RPMI8226 (cell line): Measurements from ENCODE around the gene BET1.
"Not testable (repeated sequence)": the region's sequence is repeated elsewhere in the genome, so short reads cannot be mapped to it uniquely, and the experiment has no call there.

Source experiments
- DNase-seq: peaks from one replicate; pipeline ENCODE4 v3.0.0-alpha.2; 2015

Gene BET1, protein sequence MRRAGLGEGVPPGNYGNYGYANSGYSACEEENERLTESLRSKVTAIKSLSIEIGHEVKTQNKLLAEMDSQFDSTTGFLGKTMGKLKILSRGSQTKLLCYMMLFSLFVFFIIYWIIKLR

DNA sequence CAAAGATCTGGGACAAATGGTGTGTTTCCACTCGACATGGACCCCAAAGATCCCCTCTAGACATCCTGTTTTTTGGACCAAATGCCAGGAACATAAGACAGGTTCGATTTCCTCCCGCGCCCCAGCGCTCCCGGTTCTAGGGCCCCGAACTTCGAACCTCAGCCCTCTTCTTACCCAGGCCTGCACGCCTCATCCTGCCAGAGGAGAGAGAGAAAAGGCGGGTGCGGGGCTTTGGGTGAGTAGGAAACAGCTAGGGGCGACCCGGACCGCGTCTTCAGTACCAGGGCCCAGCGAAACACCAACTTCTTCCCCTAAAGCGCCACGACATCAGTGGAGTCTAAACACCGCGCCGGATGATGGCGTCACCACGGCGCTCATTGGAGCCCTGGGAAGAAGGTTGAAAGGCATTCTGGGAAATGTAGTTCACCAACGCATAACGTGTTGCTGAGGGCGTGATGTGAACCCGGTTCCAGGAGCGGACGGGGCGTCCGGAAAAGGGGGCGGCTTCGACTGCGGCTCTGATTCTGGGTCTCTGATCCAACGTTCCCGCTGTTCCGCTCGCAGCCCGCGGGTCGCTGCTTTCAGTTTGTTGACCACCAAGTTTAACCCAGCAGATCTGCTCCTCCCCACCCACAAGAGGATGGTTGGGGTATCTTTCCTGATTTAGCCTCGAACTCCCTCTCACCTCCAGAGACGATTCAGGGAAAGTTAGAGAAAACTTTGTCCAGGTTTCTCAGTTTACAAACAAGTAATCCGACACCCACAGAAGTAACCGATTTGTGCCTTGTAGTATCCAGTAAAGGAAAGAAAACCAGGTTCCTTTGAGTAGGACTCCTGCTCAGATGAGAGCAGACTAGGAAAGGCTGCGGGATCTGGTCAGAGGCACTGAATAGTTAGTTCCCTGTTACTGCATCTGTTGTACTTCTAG, at the start of gene BET1:
Gene BET1, minus strand, starts transcription at position 332 of the 928 bp plus-strand sequence. Its CDS starts 139 bp downstream, at position 193.
- peak; percentile 98 for DNase-seq

DNA sequence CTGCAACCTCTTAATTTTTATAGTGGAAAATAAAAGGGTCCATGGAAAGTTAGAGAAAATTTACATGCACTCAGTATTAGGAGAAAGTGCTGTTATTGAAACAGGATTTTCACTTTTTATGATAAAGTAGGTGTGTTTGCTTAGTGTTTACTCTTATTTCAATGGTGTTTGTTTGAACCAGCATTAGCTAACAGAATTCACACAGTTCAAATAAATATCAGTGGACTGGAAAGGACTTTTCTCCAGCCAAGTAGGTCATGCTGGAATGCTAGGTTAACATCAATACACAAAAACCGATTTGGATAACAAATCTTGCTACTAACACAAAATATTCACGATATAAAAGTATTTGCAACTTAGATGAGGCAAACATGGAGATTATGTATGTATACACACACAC, 49.4 kb upstream of the BET1 start:
- no peak for DNase-seq

DNA sequence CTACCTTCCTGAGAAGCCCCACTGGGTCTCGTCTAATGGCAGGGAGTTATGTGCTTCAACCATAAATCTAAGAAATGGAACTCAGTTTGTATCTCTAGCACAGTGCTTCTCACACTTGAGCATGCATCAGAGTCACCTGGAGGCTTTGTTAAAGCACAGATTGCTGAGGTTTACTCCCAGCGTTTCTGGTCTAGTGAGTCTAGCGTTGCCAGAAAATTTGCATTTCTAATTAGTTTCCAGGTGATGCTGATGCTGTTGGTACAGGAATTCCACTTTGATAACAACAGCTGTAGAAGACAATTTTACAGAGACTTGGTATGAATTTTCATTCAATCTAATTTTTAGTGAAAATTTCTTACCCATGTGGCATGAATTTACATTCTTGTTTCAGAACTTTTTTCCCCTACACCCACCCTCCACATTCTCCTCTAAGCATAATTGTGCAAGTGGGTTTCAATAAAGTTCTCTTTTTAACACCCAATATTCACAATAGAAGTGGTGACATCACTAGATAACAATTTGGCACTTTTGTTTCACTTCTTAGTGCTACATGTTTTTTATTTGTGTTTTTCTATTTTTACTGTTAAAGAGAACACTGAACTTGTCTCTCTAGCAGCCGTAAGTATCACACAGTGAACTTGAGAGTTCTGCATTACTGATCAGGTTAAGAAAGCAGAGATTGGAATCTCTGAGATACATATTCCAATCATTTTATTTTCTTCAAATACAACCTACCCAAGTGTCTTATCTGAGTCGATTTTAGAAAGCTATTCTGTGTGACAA, 48.4 kb upstream of the BET1 start:
- no peak for DNase-seq

DNA sequence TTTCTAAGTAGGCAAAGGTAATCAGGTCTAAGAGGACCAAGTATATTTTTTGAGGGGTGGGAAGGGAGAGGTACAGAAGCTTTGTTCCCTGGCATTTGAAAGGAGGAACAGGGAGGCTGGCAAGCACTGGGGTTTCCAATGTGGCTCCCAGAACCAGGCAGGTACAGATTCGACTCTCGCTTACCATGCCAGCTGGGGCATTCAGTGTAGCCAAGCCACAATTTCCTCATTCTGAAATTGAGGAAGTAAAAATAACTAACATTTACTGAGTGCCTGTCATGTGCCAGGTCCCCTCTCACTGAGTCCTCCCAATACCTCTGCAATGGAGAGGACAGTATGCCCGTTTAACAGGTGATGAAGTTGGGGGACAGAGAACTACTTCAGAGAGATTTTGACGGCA, 45.9 kb upstream of the BET1 start:
- peak; percentile 75 for DNase-seq

DNA sequence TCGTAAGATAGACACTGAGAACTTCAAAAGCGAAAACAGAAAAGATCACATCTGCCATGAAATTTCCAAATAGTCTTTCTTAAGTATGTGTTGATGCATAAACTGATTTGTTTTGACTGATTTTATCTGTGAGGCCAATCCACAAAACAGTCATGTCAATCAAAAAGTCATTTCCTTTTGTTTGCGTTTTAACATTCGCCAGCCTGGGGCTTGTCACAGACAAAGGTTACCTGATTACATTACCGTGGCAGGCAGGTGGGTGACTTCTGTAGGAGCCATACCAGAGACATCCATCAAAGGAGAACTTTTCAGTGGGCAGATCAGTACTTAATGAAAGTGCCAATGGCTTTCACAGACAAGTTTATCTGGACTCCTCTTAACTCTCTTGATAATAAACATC, 45.5 kb upstream of the BET1 start:
- DNase-seq: peak; percentile 10

DNA sequence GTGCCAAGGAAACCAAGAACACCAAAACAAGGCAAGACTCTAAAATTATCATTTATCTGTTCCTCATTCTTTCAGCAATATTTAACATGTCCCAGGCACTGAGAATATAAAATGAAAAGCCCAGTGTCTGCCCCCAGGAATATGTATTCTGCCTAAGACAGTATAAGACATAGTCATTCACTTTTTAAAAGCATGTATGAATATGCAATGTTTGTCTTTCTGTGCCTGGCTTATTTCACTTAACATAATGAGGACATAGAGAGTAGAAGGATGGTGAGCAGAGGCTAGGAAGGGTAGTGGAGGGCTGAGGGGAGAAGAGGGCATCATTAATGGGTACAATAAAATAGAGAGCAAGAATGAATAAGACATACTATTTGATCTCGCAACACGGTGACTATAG, 44.6 kb upstream of the BET1 start:
- no peak for DNase-seq

DNA sequence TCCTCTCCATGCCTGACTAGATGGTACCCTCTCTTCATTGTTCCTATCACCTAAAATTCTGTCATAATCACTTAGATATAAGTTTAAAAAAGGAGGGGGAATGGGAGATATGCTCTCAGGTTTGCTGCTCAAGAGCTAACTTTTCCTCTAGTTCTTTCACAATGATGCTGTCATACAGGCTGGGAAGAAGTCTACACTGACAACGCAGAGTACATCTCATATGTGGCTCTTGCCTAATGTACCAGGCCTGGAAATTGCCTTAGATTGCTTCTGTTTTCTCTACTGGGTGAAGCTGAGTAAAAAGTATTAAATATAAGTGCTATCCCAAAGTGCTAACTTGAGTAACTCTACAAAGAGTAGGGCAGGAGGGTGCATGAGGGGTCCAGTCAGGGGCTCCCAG, 43.8 kb upstream of the BET1 start:
- no peak for DNase-seq

DNA sequence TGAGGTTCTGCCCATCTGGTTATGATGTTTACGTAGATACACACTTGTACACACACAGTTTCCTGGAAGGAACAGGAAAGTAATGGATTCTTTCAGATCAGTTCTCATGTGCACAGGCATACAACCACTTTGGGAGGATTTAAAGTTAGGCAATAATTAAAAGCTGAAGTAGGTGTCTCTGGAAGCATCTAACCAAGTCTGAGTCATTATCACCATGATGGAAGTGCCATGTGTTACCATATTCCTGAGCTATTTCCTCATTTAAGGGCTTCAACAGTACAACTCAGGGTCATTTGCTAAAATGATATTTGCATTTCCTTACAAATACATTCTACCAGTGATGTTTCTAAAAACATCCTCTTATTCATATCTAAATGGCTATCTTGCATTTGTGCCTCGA, 41.4 kb upstream of the BET1 start:
- DNase-seq: no peak

DNA sequence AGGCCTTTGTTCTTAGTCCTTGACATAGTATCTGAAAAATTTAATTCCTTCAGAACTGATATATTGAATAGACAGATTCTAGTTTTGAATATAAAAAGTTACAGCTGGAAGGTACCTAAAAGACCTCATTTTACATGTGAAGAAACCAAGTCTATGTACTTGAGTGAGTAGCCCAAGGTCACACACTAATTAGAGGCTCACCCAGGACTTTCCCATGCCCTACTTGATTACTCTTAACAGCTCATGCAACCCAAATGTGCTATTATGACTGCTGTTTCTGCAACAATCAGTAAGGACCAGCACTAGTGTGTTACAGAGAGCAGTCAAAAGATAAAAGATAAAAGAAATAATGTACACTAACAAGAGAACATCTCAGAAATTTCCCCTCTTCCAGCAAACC, 40.7 kb upstream of the BET1 start:
- DNase-seq: no peak

DNA sequence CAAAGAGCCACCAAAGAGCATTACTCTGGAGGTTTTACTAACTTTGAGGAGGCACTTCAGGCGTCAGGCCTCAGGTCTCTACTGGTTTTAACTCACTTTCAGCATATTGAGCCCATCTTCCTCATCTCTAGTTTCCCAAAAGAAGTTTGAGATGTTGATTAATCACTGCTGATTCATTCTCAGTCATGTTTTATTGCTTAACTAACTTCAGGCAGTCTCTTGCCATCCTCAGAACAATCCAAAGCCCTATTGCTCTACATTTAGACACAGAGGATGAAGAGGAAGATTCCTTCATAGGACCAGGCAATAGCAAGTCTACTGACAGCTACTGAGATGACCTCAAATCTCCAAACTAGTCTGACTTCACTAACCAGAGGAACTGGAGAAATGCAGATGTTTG, 39.1 kb upstream of the BET1 start:
- DNase-seq: no peak

DNA sequence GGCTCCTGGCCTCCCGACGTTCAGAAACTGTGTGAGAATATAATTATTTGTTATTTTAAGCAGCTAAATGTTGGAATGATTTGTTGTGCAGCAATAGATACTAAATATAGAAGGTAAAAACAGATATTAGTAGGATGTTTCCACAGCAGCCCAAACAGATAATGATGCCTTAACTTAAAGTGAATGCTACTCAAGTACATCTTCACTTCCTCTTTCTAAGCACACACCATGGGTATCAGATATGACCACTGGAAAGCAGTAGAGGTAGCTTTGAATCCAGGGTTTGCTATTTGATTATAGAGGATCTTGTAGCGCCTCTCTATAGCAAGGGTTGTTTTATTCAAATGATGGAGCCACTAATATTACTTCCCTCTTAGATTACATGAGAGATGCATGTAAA, 38.2 kb upstream of the BET1 start:
- peak; percentile 13 for DNase-seq

DNA sequence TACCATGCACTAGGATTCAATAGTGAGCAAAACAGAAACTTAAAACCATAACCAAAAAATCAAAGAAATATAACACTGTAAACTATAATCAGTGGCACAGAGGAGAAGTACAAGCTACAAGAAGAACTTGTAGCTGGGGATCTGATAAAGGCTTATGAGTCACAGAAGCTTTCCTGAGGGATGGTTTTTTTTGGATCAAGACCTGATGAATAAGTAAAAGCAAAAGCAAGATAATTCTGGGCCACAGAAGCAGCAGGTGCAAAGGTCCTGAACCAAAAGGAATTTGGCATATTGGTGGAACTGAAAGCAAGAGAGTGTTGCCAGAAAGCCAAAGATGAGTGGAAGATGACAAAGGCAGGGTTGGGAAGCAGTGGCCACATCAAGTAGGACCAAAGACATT, 37.4 kb upstream of the BET1 start:
- DNase-seq: no peak

DNA sequence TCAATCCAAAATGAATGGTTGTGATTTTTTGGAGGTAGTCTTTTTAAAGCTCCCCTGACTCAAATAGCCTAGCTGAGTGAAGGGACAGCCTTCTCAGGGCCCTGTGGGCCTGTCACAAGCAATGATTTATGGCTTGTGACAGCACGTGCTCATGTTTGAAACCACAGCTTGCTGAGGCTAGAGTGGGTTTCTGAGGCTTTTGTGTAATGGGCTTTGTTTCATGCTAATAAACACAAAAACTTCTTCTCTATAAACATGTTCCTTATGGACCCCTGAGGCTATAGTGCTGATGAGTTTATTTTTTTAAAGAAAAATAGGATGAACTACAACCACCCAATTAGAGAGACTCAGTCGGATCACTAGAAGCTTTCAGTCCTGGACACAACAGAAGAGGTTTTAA, 36.1 kb upstream of the BET1 start:
- no peak for DNase-seq

DNA sequence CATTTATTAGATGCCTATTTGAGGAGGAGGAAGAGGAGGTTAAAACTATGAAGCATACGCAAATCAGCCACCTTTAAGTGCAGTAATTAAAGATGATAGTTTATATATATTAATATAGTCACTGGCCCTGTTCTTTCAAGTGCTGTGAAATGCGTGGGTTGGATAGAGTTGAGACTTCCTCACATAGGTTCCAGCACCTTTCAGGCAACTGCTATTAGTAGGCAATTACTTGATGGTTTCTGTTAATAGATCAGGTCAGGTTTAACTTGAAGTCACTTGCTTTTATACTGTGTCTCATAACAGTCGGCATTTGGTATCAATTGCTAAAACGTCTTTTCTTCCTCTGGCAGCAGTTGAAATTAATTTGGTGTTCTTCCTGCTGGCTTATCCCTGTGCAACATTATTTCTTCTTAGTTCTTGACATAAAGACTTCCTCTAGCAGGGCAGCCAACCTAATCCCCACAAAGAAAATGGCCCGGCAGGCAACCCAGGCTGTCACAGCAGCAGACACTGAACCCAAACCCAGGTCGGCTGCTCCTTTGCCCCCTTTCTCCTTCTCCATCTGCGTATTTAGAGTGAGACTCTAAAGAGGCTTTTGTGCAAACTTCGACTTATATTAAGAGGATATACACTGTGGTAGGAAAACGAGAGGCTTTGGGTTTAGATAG, 35.3 kb upstream of the BET1 start:
- no peak for DNase-seq

DNA sequence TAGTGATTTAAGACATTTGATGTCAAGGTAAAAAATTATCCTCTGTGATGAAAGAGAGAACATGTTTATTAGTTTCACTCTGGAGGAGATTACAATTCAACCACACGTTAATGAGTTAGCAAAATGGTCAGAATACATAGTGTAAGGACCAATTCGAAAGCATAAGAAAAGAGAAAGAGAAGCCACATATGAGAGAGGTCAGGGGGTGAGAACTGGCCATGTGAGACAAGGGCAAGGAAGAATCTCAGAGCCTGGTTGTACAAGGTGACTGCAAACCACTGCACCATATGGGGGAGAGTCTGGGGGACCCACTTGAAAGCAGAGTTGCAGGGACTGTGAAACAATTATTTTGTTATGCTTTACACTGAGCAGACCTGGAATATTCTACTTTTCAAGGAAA, 27.7 kb upstream of the BET1 start:
- DNase-seq: no peak

DNA sequence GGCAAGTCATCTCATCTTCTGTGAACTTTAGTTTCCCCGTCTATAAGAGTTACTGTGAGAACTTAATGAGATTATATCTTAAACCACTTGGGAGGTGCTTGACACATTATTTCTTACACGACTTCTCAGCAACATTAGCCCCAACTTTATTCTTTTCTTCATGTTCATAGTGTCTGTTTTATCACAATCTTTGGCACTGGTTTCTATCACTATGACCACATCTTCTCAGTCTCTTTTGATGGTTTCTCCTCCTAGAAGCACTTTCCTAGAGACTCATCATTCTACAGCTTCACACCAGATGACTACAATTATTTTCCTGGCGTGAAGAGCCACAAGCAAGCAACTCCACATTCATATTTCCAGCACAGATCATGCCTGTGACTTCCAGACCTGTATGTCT, 26.5 kb upstream of the BET1 start:
- no peak for DNase-seq

DNA sequence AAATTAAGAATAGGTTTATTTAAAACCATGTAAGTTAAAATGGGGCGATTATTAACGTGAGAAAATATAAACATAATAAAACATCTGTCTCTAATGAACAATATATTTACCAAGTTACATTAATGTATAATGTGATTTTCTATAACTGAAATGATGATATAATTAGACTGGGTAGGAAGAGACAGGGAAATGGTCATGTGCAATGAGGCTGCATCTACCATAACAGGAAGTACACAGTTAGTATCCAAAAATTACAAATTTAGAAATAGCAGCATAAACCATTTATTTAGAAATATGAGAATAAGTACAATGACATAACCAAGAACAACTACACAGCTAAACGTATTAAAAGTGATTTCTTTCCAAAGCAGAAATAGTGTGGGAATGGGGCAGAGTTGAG, 25.8 kb upstream of the BET1 start:
- DNase-seq: no peak

DNA sequence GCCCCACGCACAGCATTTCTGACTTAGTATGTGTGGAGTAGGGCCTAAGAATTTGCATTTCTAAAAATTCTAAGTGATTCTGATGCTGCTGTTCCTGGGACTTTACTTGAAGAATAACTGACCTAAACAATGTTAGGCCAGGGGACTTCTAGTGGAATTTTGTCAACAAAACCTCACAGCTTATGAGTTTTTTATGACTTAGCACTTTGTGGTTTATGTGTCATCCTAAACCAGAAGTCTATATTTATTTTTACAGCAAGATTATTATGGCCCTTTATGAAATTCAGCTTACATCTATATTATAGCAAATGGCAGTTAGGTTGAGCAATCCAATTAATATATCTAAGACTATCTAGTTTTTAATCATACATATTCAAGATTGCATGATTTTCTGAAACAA, 24.6 kb upstream of the BET1 start:
- DNase-seq: no peak

DNA sequence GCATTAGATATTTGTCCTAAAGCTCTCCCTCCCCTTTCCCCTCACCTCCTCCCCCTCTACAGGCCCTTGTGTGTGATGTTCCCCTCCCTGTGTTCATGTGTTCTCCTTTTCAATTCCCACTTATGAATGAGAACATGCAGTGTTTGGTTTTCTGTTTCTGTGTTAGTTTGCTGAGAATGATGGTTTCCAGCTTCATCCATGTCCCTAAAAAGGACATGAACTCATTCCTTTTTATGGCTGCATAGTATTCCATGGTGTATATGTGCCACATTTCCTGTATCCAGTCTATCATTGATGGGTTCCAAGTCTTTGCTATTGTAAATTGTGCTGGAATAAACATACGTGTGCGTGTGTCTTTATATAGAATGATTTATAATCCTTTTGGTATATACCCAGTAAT, 22.5 kb upstream of the BET1 start:
- DNase-seq: not testable (repeated sequence)

DNA sequence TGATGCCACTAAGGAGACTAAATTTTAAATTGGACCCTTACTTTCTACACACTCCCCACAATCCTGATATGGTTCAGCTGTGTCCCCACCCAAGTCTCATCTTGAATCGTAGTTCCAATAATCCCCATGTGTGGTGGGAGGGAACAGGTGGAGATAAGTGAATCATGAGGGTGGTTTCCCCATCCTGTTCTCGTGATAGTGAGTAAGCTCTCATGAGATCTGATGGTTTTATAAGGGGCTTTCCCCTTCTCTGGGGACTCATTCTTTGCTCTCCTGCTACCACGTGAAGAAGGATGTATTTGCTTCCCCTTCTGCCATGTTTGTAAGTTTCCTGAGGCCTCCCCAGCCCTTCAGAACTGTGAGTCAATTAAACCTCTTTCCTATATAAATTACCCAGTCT, 18.4 kb upstream of the BET1 start:
- no peak for DNase-seq

DNA sequence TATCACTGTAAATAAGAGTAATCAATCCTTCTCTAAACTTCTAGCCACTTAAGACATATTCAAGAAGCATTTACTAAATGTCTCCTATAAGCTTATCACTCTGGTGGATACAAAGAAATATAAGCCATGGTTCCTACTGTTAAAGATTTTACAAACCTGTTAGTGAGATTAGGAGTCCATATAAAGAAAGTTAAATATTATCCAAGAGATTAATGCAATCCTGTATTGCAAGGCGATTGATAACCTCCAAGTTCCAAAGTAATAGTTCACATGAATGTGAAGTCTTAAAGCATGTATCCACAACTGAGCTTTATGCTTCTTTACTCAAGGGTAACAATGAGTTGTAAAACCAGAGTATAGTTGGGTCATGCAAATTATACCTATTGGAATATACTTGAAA, 12.6 kb upstream of the BET1 start:
- DNase-seq: no peak

DNA sequence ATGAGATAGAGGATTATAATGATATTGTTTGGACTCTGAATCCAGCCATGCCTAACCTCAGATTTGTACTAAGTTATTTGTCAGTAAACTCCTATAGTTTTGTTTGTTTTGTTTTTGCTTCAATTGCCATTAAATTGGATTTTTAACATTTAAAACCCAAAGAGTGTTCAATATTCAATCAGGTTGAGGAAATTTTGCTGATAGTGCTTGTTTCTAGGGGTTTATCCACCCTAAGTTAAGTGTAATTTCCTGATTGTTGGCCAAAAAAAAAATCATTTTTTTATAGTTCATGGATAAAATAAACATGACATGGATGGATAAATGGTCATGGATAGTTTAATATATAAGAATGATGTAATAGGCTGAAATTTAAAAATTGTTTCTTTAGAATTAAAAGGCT, 11.4 kb upstream of the BET1 start:
- DNase-seq: no peak

DNA sequence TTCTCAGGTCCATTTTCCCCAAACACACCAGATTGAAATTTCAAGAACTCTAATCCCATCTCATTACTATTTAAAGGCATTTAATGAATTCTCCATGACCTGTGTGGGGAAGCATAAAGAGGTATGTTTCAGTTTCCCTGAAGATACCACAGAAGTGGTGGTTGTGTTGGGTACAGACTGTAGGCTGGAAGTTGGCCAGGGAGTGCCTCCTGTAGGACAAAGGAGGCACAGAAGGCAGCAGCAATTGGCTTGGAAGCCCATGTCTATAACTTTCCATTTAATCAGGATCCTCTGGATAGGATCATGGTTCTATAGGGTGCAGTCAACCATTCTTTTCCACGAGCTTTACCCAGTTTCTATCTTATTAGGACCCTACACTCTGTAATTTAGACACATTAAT, 8.6 kb upstream of the BET1 start:
- DNase-seq: no peak
